Colonic mucosa (tissue), 4 donors: ENCODE data around the gene SSUH2. TPM values are rescaled to one million over a fixed set of nuclear protein-coding genes. Genes with fewer than 3 reads are reported as not detected.

Source experiments
- DNase-seq: peaks from one replicate; pipeline ENCODE4 v3.0.0-alpha.2; 2020
- H3K27ac ChIP-seq: fragments of 200-600 bp; one replicate; pipeline ENCODE4 v1.8.0; 2021
- H3K27me3 ChIP-seq: fragments of 200-600 bp; one replicate; pipeline ENCODE4 v1.8.0; 2021
- H3K36me3 ChIP-seq: fragments of 200-600 bp; one replicate; pipeline ENCODE4 v1.8.0; 2021
- H3K4me1 ChIP-seq: fragments of 200-600 bp; one replicate; pipeline ENCODE4 v1.8.0; 2021; ENCODE audit warnings: mild to moderate bottlenecking
- H3K4me3 ChIP-seq: fragments of 200-600 bp; one replicate; pipeline ENCODE4 v1.8.0; 2021
- H3K9ac ChIP-seq, 2 donors: one replicate each; pipeline ENCODE4 v1.7.0; 2013; ENCODE audit warnings: control low read depth in 2 of 2, low read depth in 2 of 2, low read length in 2 of 2
- H3K9me3 ChIP-seq: fragments of 200-600 bp; one replicate; pipeline ENCODE4 v1.8.0; 2021
- CTCF ChIP-seq: fragments of 200-600 bp; IDR thresholded peaks from one replicate; pipeline ENCODE4 v1.8.0; 2022; ENCODE audit warnings: antibody characterized with exemption, mild to moderate bottlenecking
- intact Hi-C: fragments of 100-400 bp; cut with DNase I; formaldehyde crosslinking; loops from one replicate; pipeline ENCODE4 v1.14.1; 2022
- total RNA-seq, 2 donors: library from RNA; stranded (reverse); fragmentation: NEBNext Ultra II Directional in 1 of 2; extraction: Animal tissue kit (Norgen Biotek cat#: 25700) in 1 of 2; gene quantifications; one replicate each; pipeline ENCODE4 v1.2.1, GENCODE V29; 2021
- donor health status: healthy.
- donor health status: DM: no; HTN: no; CAD: no.
- donor health status: DM: no; HTN: no; CAD: no.

SSUH2 gene
- total RNA-seq, 2 donors from 2014 or later, result 1.2 to 4.9 TPM

- no peak overlapping the region for H3K9ac ChIP-seq
- H3K36me3 ChIP-seq, result no peaks in the 10 kb centered on the region
- DNase-seq, result no peak
- intact Hi-C loops, result no loop called here
- no peaks in the 10 kb centered on the region for H3K4me1 ChIP-seq
- H3K27me3 ChIP-seq, result no peaks in the 10 kb centered on the region
- TF ChIP-seq CTCF, result no peak
- H3K9me3 ChIP-seq, result no peaks in the 10 kb centered on the region
- H3K27ac ChIP-seq, result no peak overlapping the region
- no peak overlapping the region for H3K4me3 ChIP-seq
These were observed 25.6 kb downstream of the SSUH2 start for GRCh38 chr3:8618950-8619349.

GRCh38 chr3:8617921-8618320 lies 26.7 kb downstream of the SSUH2 start:
- intact Hi-C loops, result no loop called here
- TF ChIP-seq CTCF, result no peak
- no peaks in the 10 kb centered on the region for H3K27me3 ChIP-seq
- H3K4me3 ChIP-seq, result no peak overlapping the region
- no peak for DNase-seq
- no peaks in the 10 kb centered on the region for H3K36me3 ChIP-seq
- no peaks in the 10 kb centered on the region for H3K4me1 ChIP-seq
- H3K9me3 ChIP-seq, result no peaks in the 10 kb centered on the region
- H3K27ac ChIP-seq, result no peak overlapping the region
- no peak overlapping the region for H3K9ac ChIP-seq

- no peak for TF ChIP-seq CTCF
- Histone ChIP-seq H3K27me3 (no peaks in the 10 kb centered on the region), H3K36me3 (no peaks in the 10 kb centered on the region), H3K9me3 (no peaks in the 10 kb centered on the region), H3K4me3 (no peak overlapping the region), H3K27ac (no peak overlapping the region), H3K9ac (no peak overlapping the region), H3K4me1 (no peaks in the 10 kb centered on the region)
- DNase-seq, result no peak
- intact Hi-C loops, result no loop called here
These were observed 33.6 kb downstream of the SSUH2 start for GRCh38 chr3:8610951-8611350.

GRCh38 chr3:8608791-8609467 lies 35.7 kb downstream of the SSUH2 start:
- Histone ChIP-seq H3K27me3 (no peaks in the 10 kb centered on the region), H3K9me3 (no peaks in the 10 kb centered on the region), H3K36me3 (no peaks in the 10 kb centered on the region), H3K27ac (no peak overlapping the region), H3K4me3 (no peak overlapping the region), H3K4me1 (no peaks in the 10 kb centered on the region), H3K9ac (no peak overlapping the region)
- DNase-seq, result no peak
- no peak for TF ChIP-seq CTCF
- intact Hi-C loops, result loop anchor here (5.0 kb wide), 1 partner anchor 167 kb away; no protein-coding TSS in a partner anchor

GRCh38 chr3:8608041-8608790 lies 36.4 kb downstream of the SSUH2 start:
- H3K27ac ChIP-seq, result no peak overlapping the region
- no peaks in the 10 kb centered on the region for H3K36me3 ChIP-seq
- no peak overlapping the region for H3K4me3 ChIP-seq
- DNase-seq, result no peak
- no peaks in the 10 kb centered on the region for H3K27me3 ChIP-seq
- intact Hi-C loops, result loop anchor here (5.0 kb wide), 1 partner anchor 166 kb away; no protein-coding TSS in a partner anchor
- no peak overlapping the region for H3K9ac ChIP-seq
- no peak for TF ChIP-seq CTCF
- H3K9me3 ChIP-seq, result no peaks in the 10 kb centered on the region
- H3K4me1 ChIP-seq, result no peaks in the 10 kb centered on the region
